DND-41 (cell line): ENCODE data around the gene BMP7.

Experiments used
- CTCF ChIP-seq: IDR thresholded peaks from 2 replicates; pipeline ENCODE4 v1.5.1; 2012; ENCODE audit warnings: borderline replicate concordance, low read length, moderate library complexity, mild to moderate bottlenecking; ENCODE audit not compliant: poor library complexity, severe bottlenecking; ENCODE audit errors: extremely low read depth
- EZH2 ChIP-seq: IDR thresholded peaks from 3 replicates; pipeline ENCODE4 v1.6.1; 2012; ENCODE audit warnings: borderline replicate concordance, low read depth, mild to moderate bottlenecking, moderate library complexity, low read length, inconsistent platforms; ENCODE audit not compliant: severe bottlenecking

DNA sequence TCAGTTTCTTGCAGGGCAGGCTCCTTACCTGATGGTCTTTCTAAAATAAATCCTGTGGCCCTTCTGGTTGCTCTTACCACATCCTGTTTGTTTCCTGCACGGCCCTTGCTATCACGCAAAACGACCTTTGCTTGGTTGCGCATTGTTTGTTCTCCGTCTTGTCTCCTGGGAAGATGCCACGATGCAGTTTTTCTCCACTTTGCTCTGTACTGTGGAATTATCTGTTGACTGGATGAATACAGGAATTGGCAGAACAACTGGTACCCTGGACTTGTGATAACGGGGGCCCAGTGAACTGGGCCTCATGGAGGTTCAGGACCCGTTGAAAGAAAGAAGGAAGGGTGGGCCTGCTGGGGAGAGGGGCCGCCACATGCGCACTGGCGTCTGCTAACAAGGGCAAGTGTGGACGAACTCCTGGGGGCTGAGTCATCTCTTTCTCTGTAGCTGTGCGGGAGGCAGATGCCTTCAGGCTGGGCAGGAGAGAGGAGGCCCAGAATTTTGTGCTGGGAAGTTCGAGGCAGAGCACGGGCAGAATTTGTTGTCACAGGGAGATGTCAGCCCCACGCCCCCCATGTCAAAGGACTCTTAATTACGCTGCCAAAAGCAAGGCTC, 139.9 kb downstream of the BMP7 start:
- TF ChIP-seq CTCF (no peak), EZH2 (no peak)
